ENCODE data around the gene MYO7A. TPM values are rescaled to one million over a fixed set of nuclear protein-coding genes. Genes with fewer than 3 reads are reported as not detected.

The MYO7A gene
- total and polyA plus RNA-seq, 12 donors, result 0.91 to 6.8 (median 2.8) TPM

DNA sequence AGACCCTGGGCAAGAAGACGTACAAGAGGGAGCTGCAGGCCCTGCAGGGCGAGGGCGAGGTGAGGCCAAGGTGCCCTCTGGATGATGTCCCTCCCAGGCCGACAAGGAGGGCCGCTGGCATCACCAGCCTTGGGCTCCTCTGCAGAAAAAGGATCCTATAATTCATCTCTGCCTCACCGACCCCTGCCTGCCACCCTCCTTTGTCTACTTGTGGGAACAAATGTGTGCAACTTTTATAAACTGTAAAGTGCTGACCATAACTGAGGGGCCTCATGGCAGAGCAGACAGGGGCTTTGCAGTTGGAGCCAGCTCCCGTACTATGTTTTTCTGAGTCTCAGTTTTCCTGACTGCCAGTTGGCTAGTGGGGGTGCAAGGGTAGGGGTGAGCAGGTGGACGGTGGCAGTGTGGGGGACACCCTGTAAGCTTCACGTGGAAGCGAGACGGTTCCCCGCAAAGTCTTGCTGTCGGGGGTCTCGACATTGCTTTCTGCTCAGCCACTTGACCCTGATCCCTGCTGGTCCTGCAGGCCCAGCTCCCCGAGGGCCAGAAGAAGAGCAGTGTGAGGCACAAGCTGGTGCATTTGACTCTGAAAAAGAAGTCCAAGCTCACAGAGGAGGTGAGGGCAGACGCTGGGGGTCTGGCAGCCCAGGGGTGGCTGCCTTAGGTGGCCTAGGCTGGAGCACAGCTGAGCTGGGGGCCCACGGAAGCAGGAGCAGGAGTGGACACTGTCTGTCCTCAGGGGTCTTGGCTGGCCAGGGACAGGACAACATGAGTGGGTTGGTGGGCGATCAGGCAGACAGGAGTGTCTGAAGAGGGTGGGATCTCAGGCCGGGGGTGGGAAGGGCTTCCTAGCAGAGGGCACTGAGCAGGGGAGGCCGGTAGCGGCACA lies 54.7 kb downstream of the MYO7A start:
- ATAC-seq (no peak), DNase-seq (no peak)

GRCh38 chr11:77183431-77183984 lies 55.5 kb downstream of the MYO7A start:
- H3K4me3 ChIP-seq, result no peak overlapping the region
- no peak overlapping the region for H3K27ac ChIP-seq
- WGBS, 2 donors, result 88 to 93% methylated on average over 4 of the region's 4 CpGs
- TF ChIP-seq CTCF (IDR thresholded peaks at IDR 0.05), result no peak
- intact Hi-C loops (cut with DNase I), result loop anchor here in 3 of 10 donors (10.0 kb wide), 2 partner anchors 129 to 139 kb away; no protein-coding TSS in a partner anchor
- H3K36me3 ChIP-seq, result peaks cover 0 to 20% (median 0%) of the 10 kb centered on the region in 9 donors
- H3K4me1 ChIP-seq, result peaks cover 0 to 5% (median 0%) of the 10 kb centered on the region in 9 donors
- DNase-seq (no peak), ATAC-seq (no peak)
- no peaks in the 10 kb centered on the region for H3K27me3 ChIP-seq
- H3K9me3 ChIP-seq, result no peaks in the 10 kb centered on the region

More for the DNA sequence above, 54.7 kb downstream of the MYO7A start:
- peaks cover 0 to 23% (median 0%) of the 10 kb centered on the region in 9 donors for H3K36me3 ChIP-seq
- no peaks in the 10 kb centered on the region for H3K9me3 ChIP-seq
- H3K27me3 ChIP-seq, result no peaks in the 10 kb centered on the region
- H3K4me1 ChIP-seq, result peaks cover 0 to 5% (median 0%) of the 10 kb centered on the region in 9 donors
- TF ChIP-seq CTCF (IDR thresholded peaks at IDR 0.05), result no peak
- intact Hi-C loops (cut with DNase I), result loop anchor here in 3 of 10 donors (10.0 kb wide), 2 partner anchors 128 to 138 kb away; no protein-coding TSS in a partner anchor
- H3K27ac ChIP-seq, result no peak overlapping the region
- no peak overlapping the region for H3K4me3 ChIP-seq
- 92 to 94% methylated on average over 21 of the region's 21 CpGs for whole genome bisulfite sequencing, 2 donors

DNA sequence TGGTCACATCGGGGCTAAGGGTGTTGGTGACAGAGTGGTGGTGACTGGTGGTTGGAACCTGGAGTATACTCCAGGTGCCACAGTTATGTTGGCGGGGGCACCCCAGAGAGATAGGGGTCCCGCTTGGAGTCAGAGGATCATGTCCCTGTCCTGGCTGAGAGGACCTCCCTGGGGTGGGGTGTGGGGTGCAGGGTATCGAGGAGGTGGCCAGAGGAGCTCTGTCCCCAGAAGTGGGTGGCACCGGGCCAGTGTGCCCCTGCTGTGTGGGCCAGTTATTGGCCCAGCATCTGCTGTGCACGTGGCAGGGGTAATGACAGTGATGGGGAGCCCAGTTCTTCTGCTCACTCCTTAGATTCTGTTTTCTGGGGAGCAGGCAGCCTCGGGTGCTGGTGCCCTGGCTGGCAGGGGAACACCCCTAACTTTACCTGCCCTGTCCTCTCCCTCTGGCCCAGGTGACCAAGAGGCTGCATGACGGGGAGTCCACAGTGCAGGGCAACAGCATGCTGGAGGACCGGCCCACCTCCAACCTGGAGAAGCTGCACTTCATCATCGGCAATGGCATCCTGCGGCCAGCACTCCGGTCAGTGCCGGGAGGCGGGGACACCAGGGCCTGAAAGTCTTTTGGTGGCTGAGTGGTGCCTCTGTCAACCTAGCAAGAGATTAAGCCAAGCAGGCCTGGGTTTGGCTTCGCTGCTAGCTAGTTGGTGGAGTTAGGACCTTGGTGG lies 56.3 kb downstream of the MYO7A start:
- ATAC-seq, result no peak
- 89 to 91% methylated on average over 15 of the region's 15 CpGs for WGBS, 2 donors
- peaks cover 0 to 1% (median 0%) of the 10 kb centered on the region in 9 donors for H3K4me1 ChIP-seq
- DNase-seq, result no peak
- no peaks in the 10 kb centered on the region for H3K9me3 ChIP-seq
- peaks cover 0 to 13% (median 0%) of the 10 kb centered on the region in 9 donors for H3K36me3 ChIP-seq
- no peaks in the 10 kb centered on the region for H3K27me3 ChIP-seq
- TF ChIP-seq CTCF (IDR thresholded peaks at IDR 0.05), result no peak
- intact Hi-C loops (cut with DNase I), result loop anchor here in 3 of 10 donors (10.0 kb wide), 2 partner anchors 129 to 139 kb away; no protein-coding TSS in a partner anchor
- H3K27ac ChIP-seq, result no peak overlapping the region
- no peak overlapping the region for H3K4me3 ChIP-seq

DNA sequence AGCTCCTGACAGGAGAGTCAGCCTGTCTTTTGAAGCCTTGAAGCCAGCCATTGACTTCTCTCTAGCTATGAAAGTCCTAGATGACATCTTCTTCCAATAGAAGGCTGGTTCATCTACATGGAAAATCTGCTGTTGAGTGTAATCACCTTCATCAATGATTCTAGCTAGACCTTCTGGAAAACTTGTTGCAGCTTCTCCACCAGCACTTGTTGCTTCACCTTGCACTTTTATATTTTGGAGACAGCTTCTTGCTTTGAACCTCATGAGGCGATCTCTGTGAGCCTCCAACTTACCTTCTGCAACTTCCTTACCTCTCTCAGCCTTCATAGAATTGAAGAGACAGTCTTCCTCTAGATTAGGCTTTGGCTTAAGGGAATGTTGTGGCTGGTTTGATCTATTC lies 58.3 kb downstream of the MYO7A start:
- Histone ChIP-seq H3K4me1 (no peaks in the 10 kb centered on the region), H3K27ac (no peak overlapping the region), H3K9me3 (no peaks in the 10 kb centered on the region), H3K27me3 (no peaks in the 10 kb centered on the region), H3K36me3 (peaks cover 0 to 26% (median 0%) of the 10 kb centered on the region in 9 donors), H3K4me3 (no peak overlapping the region)
- no peak for TF ChIP-seq CTCF (IDR thresholded peaks at IDR 0.05)
- intact Hi-C loops (cut with DNase I), result loop anchor here in 8 of 10 donors (5.0 to 10.0 kb wide), 4 partner anchors 59 to 142 kb away; partner anchors contain the start of gene MYO7A (in 2 of the 8)
- no peak for DNase-seq
- ATAC-seq, result no peak
- 97 to 100% methylated on average over 1 of the region's 1 CpG for WGBS, 2 donors
